Measurements from ENCODE around the gene CAMK1G. TPM values are rescaled to one million over a fixed set of nuclear protein-coding genes. Genes with fewer than 3 reads are reported as not detected.
A peak's percentile ranks its signal among the peaks of the same experiment; 100 is the strongest.

CAMK1G gene
- total and polyA plus RNA-seq, 2 of the 4 experiments (the other 2 are of a cell fraction), result 0.72 to 1.8 TPM

- Histone ChIP-seq H2AK5ac (ENCODE audit: low read depth, low read length) (no peak overlapping the region), H2BK120ac (ENCODE audit: low read depth, low read length) (peak overlapping the region; percentile 41; the same call in 1 of the 2 replicates), H3K14ac (replicated peaks; ENCODE audit: low read depth, low read length) (peak overlapping the region; percentile 68; the same call in 1 of the 2 replicates), H3K9me1 (ENCODE audit: insufficient read depth, low read length) (no peaks in the 10 kb centered on the region; the same call in 1 of the 2 replicates), H2AFZ (replicated peaks; ENCODE audit: low read length, poor library complexity) (peak overlapping the region; percentile 76), H4K20me1 (ENCODE audit: insufficient read depth, low read length) (no peaks in the 10 kb centered on the region), H3K4me3 (ENCODE audit: insufficient read depth, low read depth, low read length) (peak overlapping the region; percentile 48), H3K4me1 (ENCODE audit: control insufficient read depth, insufficient read depth, low read length) (peaks cover under 1% of the 10 kb centered on the region; the same call in 1 of the 2 replicates), H4K91ac (ENCODE audit: insufficient read depth, low read depth, low read length) (0 out of 2 replicates have a peak overlapping the region, but pooled peaks have one; percentile 15), H3K27ac (ENCODE audit: insufficient read depth, low read length) (no peak overlapping the region), H3K56ac (ENCODE audit: extremely low read depth, insufficient read depth, low read length) (no peak overlapping the region), H3K4me2 (ENCODE audit: low read depth, low read length) (peak overlapping the region; percentile 80), H3K18ac (ENCODE audit: low read depth, low read length) (no peak overlapping the region), H4K8ac (ENCODE audit: low read depth in 2 of 2, low read length in 2 of 2) (peak overlapping the region in 1 of 2 experiments; percentile 55; a peak in 1 of 4 replicates), H3K27me3 (ENCODE audit: control insufficient read depth, insufficient read depth, low read length) (0 out of 2 replicates have a peak, but pooled peaks cover 2% of the 10 kb centered on the region), H3K36me3 (ENCODE audit: control insufficient read depth, insufficient read depth, low read length) (no peaks in the 10 kb centered on the region), H3K23ac (ENCODE audit: low read depth, low read length) (peak overlapping the region; percentile 55; the same call in 1 of the 2 replicates), H4K5ac (ENCODE audit: low read depth, low read length) (peak overlapping the region; percentile 64; the same call in 1 of the 2 replicates), H2BK15ac (ENCODE audit: low read depth, low read length) (no peak overlapping the region; the same call in 2 of the 3 replicates), H2BK5ac (ENCODE audit: low read depth, low read length, poor library complexity, severe bottlenecking) (no peak overlapping the region), H2AK9ac (replicated peaks; ENCODE audit: low read depth, low read length, poor library complexity) (no peak overlapping the region), H3K9me3 (ENCODE audit: control insufficient read depth, insufficient read depth, low read length) (no peaks in the 10 kb centered on the region), H3K79me1 (ENCODE audit: low read depth in 1 of 2, low read length in 2 of 2) (no peaks in the 10 kb centered on the region), H3K4ac (ENCODE audit: low read depth, low read length) (no peak overlapping the region; the same call in 1 of the 2 replicates), H3K9ac (ENCODE audit: low read depth, low read length) (peak overlapping the region; percentile 67), H2BK20ac (ENCODE audit: low read depth, low read length) (no peak overlapping the region)
- no peak for TF ChIP-seq RAD21 (IDR thresholded peaks at IDR 0.05; ENCODE audit: low read length)
- TF ChIP-seq USF2 (IDR thresholded peaks at IDR 0.05; ENCODE audit: low read depth, low read length), result no peak
- TF ChIP-seq MXI1 (IDR thresholded peaks at IDR 0.05; ENCODE audit: borderline replicate concordance, low read depth, low read length), result no peak
- TF ChIP-seq RFX5 (IDR thresholded peaks at IDR 0.05; ENCODE audit: low read depth, low read length), result no peak
- TF ChIP-seq NFE2L2 (IDR thresholded peaks at IDR 0.05; ENCODE audit: low read depth, low read length), result no peak
- no peak for TF ChIP-seq POLR2A (IDR thresholded peaks at IDR 0.05; ENCODE audit: low read depth, low read length)
- TF ChIP-seq FOS (IDR thresholded peaks at IDR 0.05; ENCODE audit: low read depth, low read length), result no peak
- TF ChIP-seq ELK1 (IDR thresholded peaks at IDR 0.05; ENCODE audit: borderline replicate concordance, low read depth, low read length), result no peak
- TF ChIP-seq MAFK (IDR thresholded peaks at IDR 0.05; ENCODE audit: low read depth, low read length), result no peak
- TF ChIP-seq BHLHE40 (IDR thresholded peaks at IDR 0.05; ENCODE audit: low read depth, low read length), result no peak
- TF ChIP-seq CEBPB (IDR thresholded peaks at IDR 0.05; ENCODE audit: low read depth, low read length), result no peak
- no peak for TF ChIP-seq SMC3 (IDR thresholded peaks at IDR 0.05; ENCODE audit: low read depth, low read length)
- no peak for TF ChIP-seq RCOR1 (IDR thresholded peaks at IDR 0.05; ENCODE audit: insufficient replicate concordance, low read length)
- TF ChIP-seq CHD1 (IDR thresholded peaks at IDR 0.05; ENCODE audit: low read depth, low read length), result no peak
- TF ChIP-seq MAZ (IDR thresholded peaks at IDR 0.05; ENCODE audit: borderline replicate concordance, low read depth, low read length), result no peak
- no peak for TF ChIP-seq CTCF (conservative IDR thresholded peaks at IDR 0.05; ENCODE audit: low read depth, low read length)
- in situ Hi-C loops (cut with MboI; ENCODE audit: low sequenced_read_pairs), result no loop called here
- dilution Hi-C loops (cut with HindIII; ENCODE audit: low sequenced_read_pairs, unreplicated experiment), result no loop called here
- CTCF ChIA-PET, result interaction anchor here (1.6 kb wide), 1 partner anchor 14 kb away, joined by 5 read pairs; no protein-coding TSS in a partner anchor
- intact Hi-C loops (cut with micrococcal nuclease), result no loop called here
- BruUV-seq (replicated peaks), result no TSS peak
- POLR2A ChIA-PET (ENCODE audit: unreplicated experiment), result no interaction called here
- DNase-seq (no peak), ATAC-seq (ENCODE audit: low read depth) (no peak)
- no CpG with 5 or more reads among the region's 13 CpGs for WGBS, 2 experiments (ENCODE audit: extremely low coverage in 2 of 2, insufficient read length in 1 of 2)
These were observed 738 bp downstream of the CAMK1G start for GRCh38 chr1:209584231-209584672.

Measured in IMR-90 (cell line).